GM19193 (cell line): ENCODE measurements around the gene FBXO10.

Experiments
- POLR2A ChIP-seq: IDR thresholded peaks from 4 replicates; pipeline ENCODE4 v1.6.1; 2011; ENCODE audit not compliant: insufficient read depth, insufficient read length; ENCODE audit errors: extremely low read depth

FBXO10 gene

GRCh38 chr9:37541465-37541864 lies 34.7 kb downstream of the FBXO10 start:
- TF ChIP-seq POLR2A, result no peak

GRCh38 chr9:37540634-37541033 lies 35.5 kb downstream of the FBXO10 start:
- TF ChIP-seq POLR2A, result no peak

GRCh38 chr9:37539634-37540033 lies 36.5 kb downstream of the FBXO10 start:
- TF ChIP-seq POLR2A, result no peak

GRCh38 chr9:37538099-37538498 lies 38.1 kb downstream of the FBXO10 start:
- TF ChIP-seq POLR2A, result no peak

GRCh38 chr9:37534901-37535300 lies 41.3 kb downstream of the FBXO10 start:
- no peak for TF ChIP-seq POLR2A

- TF ChIP-seq POLR2A, result no peak
These were observed 41.8 kb downstream of the FBXO10 start for GRCh38 chr9:37534412-37534811.

- TF ChIP-seq POLR2A, result no peak
These were observed 44.5 kb downstream of the FBXO10 start for GRCh38 chr9:37531699-37532098.

GRCh38 chr9:37528652-37529471 lies 47.3 kb downstream of the FBXO10 start:
- peak; percentile 16 for TF ChIP-seq POLR2A

- no peak for TF ChIP-seq POLR2A
These were observed 52.3 kb downstream of the FBXO10 start for GRCh38 chr9:37523916-37524315.

- TF ChIP-seq POLR2A, result no peak
These were observed 53.2 kb downstream of the FBXO10 start for GRCh38 chr9:37522971-37523370.

- TF ChIP-seq POLR2A, result no peak
These were observed 55.1 kb downstream of the FBXO10 start for GRCh38 chr9:37521111-37521510.

- TF ChIP-seq POLR2A, result no peak
These were observed 55.5 kb downstream of the FBXO10 start for GRCh38 chr9:37520641-37521040.

- TF ChIP-seq POLR2A, result no peak
These were observed 58.3 kb downstream of the FBXO10 start for GRCh38 chr9:37517923-37518322.

- TF ChIP-seq POLR2A, result no peak
These were observed 60.4 kb downstream of the FBXO10 start for GRCh38 chr9:37515620-37516258.

GRCh38 chr9:37514999-37515398 lies 61.2 kb downstream of the FBXO10 start:
- TF ChIP-seq POLR2A, result no peak

- no peak for TF ChIP-seq POLR2A
These were observed 63.7 kb downstream of the FBXO10 start for GRCh38 chr9:37512437-37512836.
